GM19467 (cell line): Measurements from ENCODE around the gene ABHD12.
"Not testable (repeated sequence)": the region's sequence is repeated elsewhere in the genome, so short reads cannot be mapped to it uniquely, and the experiment has no call there.

Source experiments
- ATAC-seq: cut with Tn5 transposase; IDR thresholded peaks from one replicate; pipeline ENCODE4 v1.9.1; 2021; ENCODE audit warnings: mild to moderate bottlenecking, moderate library complexity; ENCODE audit not compliant: unreplicated experiment

ABHD12 gene

DNA sequence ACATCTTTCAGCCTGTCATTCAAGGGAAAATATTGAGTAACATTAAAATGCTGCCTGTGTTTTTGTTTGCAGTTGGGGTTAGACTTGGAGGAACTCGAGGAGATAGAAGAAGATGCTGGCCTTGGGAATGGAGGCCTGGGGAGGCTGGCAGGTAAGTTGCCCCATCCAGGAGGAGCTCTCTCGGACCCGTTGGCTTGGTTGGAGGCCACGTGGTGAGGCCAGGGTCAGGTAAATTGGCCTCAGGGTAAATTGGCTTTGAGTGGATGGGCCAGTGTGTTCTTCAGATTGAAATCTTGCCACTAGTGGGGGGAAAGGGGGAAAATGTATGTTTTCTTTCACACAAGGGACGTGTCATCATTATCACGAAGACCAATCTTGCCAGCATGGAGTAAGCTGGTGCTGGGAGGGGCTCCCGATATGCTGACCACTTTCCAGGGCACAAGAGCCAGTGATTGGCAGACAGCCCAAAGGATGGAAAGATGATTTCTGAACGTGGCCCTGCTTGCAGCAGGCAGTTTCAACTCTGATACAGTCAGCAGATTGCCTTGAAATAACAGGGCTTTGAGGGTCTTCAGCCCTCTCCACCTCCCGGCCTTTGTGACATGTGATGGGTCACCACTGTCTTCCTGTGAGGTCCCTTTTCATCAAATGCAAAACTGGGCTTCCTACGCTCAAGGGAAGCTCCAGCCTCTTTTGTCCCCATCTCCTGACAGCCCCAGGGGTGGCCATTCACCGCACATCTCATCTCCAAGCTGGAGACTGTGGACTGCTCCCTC is 121.4 kb downstream of the ABHD12 start:
- no peak for ATAC-seq

DNA sequence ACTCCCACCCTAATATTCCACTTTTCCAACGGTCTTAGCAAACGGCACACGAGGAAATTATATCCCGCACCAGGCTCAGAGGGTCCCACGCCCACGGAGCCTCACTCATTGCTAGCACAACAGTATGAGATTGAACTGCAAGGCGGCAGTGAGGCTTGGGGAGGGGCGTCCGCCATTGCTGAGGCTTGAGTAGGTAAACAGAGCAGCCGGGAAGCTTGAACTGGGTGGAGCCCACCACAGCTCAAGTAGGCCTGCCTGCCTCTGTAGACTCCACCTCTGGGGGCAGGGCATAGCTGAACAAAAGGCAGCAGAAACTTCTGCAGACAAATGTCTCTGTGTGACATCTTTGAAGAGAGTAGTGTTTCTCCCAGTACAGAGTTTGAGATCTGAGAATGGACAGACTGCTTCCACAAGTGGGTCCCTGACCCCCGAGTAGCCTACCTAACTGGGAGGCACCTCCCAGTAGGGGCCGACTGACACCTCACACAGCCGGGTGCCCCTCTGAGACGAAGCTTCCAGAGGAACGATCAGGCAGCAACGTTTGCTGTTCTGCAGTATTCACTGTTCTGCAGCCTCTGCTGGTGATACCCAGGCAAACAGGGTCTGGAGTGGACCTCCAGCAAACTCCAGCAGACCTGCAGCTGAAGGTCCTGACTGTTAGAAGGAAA is 129.7 kb downstream of the ABHD12 start:
- ATAC-seq = not testable (repeated sequence)

DNA sequence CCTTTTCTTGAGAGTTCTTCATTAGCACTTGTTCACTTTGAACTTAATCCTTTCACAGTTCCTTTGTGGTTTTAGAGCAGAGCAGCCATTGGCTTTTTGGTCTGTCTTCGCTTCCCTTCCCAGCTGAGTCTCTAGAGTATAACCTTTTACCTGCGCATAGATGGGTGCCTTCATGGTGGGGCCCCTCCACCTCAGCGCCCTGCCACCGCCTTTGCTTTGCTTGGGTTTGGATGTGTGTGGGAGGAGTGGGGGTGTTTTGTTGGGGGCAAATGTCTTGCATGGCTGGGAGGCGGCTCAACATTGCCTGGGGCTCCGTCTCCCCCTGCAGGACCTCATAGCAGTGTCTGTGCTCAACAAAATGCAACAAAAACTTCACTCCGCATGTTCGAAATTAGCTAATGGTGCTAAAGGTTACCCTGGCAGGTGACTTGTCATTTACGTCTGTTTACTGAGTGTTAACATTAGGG is 130.8 kb downstream of the ABHD12 start:
- no peak for ATAC-seq

DNA sequence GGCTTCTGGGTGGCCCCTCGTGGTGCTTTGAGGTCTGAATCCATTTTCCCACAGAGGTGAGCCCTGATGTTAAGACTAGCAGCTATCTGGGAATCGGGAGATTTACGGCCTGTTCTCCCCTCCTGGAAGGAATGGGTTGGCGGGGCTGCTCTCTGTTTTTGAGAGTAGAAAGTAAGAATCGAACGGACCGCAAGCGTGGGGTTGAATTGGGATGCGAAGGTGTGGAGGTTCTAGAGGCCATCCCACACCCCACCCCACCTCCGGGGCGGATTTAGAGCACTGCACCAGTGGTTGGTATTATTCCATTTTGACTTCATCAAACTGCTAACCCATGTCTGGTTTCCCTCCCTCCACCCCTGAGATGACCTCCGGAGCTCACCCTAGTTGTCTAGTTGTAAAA is 131.3 kb downstream of the ABHD12 start:
- ATAC-seq = no peak

DNA sequence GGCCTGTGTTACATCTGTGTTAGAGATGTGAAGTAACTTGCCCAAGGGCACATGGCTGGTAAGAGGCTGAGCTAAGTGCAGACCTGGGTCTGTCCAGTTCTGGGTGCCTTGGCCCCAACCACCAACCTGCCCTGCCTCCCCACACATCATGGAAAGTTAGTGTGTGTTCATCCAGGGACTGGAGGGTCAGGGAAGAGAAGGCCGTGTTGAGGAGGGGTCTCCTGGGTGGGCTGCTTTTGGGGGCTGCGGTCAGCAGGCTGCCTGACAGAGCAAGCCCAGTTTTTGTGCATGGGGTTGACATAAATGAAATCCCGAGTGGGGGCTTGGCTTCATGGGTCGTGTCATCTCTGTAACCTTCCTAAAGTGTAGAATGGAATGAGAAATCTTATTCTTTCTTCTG is 131.8 kb downstream of the ABHD12 start:
- no peak for ATAC-seq

DNA sequence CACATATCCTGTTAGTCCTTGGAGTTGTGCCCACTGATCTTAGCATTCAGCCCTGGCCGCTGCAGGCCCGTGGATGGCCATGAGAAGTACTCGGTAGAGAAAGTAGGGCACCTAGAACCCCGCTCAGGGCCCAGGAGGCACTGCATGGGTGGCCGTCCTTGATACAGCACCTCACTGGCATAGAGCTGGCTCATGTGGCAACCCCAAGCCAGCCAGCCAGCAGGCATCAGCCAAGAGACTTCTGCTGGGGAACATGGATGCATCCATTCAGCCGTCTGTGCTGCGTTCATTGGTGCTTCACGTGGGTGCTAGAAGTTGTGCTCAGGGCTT is 132.2 kb downstream of the ABHD12 start:
- ATAC-seq = no peak

DNA sequence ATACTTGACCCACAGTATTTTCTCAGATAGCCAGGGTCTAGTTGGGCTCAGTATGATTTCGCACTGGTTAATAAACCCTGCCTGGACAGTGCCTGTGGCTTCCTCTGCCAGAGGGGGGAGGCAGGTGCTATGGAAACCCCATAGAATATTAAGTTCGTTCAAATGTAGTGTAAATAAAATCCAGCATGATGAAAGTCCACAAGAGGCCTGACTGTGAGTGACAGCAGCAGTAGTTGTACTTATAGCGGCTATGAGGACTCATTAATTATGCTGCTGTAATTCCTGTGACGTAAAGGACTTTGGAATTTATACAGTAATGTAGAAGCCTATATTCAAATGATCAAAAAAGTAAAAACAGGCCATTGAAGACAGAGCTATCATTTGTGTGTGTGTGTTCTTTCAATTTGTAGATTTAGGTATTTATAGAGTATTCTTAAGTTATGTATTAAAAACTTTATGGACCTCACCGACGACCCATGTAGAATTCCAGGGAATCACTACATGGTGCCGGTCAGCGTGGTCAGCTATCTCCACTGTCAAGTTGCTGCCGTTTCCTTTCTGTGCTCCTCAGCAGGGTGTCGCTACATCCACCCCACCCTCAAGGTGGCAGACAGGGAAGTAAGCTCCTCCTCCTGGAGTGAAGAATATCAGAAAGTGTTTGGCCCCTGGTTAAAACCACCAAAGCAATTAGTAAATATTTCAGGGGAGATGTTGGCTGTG is 132.7 kb downstream of the ABHD12 start:
- no peak for ATAC-seq

DNA sequence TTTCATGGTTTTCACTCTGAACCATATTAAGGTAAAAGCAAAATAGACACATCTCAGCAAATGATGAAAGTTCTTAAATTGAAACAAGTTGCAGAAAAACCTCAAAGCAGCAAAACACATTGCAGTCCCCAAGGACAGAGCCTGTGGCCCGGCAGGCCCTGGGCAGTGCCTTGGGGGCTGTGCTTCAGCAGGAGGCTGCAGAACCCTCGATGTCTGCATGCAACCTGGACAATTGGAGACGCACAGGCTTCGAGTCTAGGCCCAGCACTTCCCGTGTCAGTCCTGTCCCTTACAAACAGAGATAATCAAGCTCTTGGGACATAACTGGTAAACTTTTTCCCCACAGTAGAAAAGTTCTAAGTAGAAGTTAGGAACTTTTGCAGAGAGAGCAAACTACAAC is 133.5 kb downstream of the ABHD12 start:
- no peak for ATAC-seq

DNA sequence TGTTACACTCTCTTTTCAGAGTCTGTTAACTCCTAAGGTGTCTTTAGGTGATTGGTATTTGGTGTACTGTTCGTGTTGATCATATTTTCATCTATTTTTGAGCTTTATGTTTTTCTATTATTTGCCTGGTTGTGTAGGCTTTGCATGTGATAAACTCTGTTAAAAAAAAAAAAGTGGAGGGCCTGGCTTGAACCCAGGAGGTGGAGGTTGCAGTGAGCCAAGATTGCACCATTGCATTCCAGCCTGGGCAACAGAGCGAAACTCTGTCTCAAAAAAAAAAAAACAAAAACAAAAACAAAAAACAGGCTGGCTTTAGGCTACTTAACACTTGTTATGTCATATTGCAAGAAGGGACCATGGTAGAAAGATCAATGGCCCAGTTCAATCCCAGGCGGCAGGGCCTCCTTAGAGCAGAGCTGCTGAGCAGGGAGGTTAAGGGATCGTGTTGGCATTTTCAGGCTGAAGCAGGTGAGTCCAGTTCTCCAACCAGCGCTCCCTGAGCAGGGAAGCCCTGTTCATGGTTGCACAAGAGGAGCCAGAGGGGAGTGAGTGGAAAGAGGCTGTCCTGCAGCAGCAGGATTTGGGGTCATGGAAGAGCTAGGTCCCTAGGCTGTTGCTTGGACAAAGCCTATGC is 134.3 kb downstream of the ABHD12 start:
- ATAC-seq = no peak

DNA sequence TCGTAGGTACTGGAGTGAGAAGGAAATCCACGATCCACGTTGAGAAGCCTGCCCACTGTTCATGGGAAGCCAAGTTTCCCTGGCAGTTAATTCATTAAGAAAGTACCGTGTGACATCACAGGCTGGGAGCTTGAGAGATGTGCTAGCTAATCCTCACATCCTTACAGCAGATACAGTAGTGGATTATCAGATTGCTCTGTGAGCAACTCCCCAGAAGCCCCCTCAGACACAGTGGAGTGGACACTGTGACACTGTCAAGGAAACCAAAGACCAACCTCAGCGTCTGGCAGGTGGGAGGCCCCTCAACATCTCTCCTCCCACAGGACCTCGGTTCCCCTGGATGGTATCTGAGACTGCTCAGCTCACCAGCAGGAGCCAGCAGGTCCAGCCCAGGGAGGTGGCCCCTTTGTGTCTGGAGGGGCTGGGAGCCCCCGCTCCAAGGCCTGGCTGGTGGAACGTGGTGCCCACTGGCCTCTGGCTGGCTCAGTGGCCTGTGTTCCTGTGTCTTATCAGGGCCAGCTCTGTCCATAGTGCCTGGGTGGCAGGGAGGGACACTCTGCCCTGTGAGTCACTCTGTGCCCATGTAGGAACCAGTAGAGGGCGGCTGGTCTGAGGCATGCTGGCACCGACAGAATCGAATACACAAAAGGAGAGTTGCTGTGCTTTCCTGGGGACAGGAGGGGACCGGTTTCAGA is 135.5 kb downstream of the ABHD12 start:
- ATAC-seq = no peak

DNA sequence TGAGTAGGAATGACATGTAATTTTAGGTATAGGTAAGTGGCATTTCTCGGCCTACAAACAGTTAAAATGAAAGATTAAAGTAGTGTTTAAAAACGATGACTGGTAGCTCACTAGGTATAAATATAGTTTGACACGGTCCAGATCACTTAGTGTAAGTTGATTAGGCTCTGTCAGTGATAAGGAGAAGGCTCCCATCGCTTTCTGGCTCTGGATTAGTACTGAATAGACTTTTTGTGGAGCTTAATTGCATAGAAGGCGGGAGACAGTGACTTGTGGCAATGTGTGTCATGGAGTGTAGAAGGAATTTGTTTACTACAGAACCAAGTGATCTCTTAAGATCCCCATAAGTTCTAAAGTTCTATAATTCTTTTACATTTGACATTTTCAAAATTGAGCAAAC is 136.1 kb downstream of the ABHD12 start:
- no peak for ATAC-seq

DNA sequence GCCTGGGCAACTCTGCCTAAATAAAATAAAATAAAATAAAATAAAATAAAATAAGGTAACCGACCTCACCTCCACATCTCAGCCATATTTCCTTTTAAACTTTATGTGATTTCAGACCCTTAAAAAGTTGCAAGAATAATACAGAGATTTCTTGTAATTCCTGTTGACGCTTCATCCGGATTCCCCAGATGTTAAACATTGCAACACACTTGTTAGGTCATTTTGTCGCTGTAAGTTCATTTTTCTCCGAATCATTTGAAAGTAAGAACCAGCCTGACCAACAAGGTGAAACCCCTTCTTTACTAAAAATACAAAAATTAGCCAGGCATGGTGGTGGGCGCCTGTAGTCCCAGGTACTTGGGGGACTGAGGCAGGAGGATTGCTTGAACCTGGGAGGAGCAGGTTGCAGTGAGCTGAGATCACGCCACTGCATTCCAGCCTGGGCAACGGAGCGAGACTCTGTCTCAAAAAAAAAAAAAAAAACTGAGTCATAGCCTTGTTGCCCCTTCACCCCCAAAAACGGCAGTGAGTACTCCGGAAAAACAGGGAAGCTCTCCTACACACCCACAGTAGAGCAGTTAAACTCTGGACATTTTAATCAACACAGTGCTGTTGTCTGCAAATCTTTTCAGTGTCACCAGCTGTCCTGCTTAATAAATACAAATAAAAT is 136.9 kb downstream of the ABHD12 start:
- no peak for ATAC-seq

DNA sequence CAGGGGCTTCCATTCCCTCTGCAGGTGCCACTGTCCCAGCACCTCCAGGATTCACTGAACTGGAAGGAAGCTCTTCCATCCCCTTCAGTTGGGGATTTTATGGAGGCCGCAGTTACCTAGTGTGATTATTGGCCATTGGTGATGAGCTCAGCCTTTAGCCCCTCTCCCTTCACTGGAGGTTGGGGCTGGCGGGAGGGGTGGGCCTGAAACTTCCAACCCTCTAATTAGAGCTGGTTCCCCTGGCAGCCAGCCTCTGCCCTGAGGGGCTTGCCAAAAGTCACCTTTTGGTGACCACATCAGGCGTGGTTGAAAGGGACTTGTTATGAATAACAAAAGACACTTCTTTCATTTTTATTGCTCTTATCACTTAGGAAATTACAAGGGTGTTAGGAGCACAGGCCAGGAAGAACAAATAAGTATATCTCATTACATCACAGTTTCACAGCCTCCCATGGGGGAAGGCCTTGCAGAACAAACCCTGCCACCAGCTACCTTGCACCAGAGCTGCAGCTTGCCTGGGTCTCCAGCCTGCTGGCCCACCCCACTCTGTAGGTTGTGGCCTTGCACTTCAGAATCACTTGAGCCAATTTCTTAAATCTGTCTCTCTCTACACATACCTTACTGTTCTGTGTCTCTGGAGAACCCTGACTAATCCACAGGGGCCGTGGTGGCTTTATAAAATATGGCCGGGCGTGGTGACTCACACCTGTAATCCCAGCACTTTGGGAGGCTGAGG is 137.8 kb downstream of the ABHD12 start:
- no peak for ATAC-seq

DNA sequence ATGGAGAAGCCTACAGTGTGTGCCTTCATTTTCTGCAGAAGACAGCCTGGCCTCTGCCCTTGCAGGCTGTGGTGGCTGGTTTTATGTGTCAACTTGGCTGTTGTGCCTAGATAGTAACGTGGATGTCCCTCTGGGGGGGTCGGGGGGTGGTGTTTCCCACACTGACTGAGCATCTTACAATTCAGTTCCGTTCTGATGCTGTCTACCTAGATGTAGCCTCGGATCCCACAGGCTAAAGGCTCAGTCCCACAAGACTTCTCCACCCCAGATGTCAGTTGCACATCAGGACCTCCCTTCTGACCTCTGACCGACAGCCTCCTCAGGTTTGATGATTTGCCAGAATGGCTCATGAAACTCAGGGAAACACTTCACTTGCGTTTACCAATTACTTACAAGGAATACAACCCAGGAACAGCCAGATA is 138.4 kb downstream of the ABHD12 start:
- ATAC-seq = no peak

DNA sequence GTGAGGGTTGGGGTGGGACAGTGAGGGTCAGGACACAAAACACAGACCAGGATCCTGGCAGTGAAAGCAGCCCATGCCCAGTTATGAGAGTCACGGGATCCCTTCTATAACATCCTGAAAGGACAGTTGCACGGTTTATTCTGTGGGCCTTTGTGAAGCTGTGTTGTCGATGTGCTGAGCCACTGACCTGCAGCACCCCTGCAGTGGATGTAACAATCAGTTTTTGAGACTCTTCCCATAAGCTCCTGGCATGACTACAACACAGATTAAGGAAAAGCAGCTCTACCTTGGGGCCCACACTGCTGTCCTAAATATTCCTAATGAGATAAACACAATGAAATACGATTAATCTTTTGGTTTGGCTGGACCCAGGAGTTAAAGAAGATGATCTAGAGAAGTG is 139.1 kb downstream of the ABHD12 start:
- ATAC-seq = no peak

DNA sequence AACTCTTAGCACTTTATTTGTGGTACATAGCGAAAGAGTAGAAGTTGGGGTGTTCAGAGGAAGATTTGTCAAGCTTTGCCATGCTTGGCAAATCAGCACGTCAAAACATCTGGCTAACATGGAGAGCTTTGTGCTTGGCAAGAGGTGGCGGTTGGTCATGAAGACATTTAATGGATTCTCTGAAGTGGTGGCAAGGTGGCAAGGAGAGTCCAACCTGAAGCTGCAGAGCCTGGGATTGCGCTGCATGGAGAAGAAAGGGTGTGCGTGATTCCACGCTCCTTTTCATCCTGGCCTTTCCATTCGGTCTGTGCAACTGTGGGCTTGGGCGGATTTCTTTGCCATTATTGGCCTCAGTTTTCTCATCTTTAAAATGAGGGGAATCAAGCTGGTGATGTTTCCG is 139.6 kb downstream of the ABHD12 start:
- ATAC-seq = no peak

DNA sequence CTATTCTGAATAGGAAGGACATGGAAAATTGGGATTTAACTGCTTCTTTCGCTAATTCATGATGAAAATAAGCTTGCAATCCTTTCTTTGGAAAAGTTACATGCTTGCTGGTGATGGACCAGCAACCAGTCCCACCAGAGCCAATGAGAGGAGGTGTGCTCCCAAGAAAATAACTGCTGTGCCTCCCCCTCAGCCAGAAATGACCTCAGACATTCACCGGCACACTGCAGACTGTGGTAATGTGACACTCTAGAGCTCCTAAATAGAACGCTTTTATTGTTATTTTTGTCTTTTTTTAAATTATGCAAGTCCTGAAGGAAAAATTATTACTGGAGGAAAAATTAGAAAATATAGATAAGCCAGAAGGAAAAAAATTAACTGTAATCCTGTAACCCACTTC is 140.1 kb downstream of the ABHD12 start:
- ATAC-seq = no peak
